K562 (cell line): Measurements from ENCODE around the gene RSPH6A. TPM values are rescaled to one million over a fixed set of nuclear protein-coding genes. Genes with fewer than 3 reads are reported as not detected.
A peak's percentile ranks its signal among the peaks of the same experiment; 100 is the strongest.

Source experiments
- CEBPG ChIP-seq, 3 experiments: fragments of 200-800 bp in 1 of 3; sonication (Bioruptor generic) in 1 of 3; sonication (generic) in 1 of 3; formaldehyde crosslinking in 1 of 3; IDR thresholded peaks in 2 of 3; conservative IDR thresholded peaks in 1 of 3; 2 replicates each; pipeline versions ENCODE4 v1.6.1 to v1.8.0; 2016 to 2022; ENCODE audit warnings: missing compliant biosample characterization in 2 of 3, missing genetic modification characterization in 2 of 3, mild to moderate bottlenecking in 1 of 3, missing genetic modification reagents in 1 of 3
- KAT7 ChIP-seq: sonication (generic); formaldehyde crosslinking; IDR thresholded peaks from 2 replicates; pipeline ENCODE4 v1.8.0; 2022; ENCODE audit warnings: missing genetic modification reagents, mild to moderate bottlenecking, borderline replicate concordance
- NFE2L1 ChIP-seq: fragments of 450-650 bp; IDR thresholded peaks from 2 replicates; pipeline ENCODE4 v1.6.1; 2016; ENCODE audit warnings: missing genetic modification characterization, low read depth, mild to moderate bottlenecking, missing compliant biosample characterization, moderate library complexity, borderline replicate concordance
- STAT5A ChIP-seq: IDR thresholded peaks from 2 replicates; pipeline ENCODE4 v1.6.1; 2012; ENCODE audit warnings: low read length, inconsistent platforms, borderline replicate concordance
- polyA plus RNA-seq, 8 experiments: library from polyadenylated mRNA; depleted of rRNA in 4 of 8; stranded (reverse) in 5 of 8; unstranded in 3 of 8; fragments of >200 nt; fragmentation: Nextera tagmentation in 2 of 8; fragmentation: Illumina TruSeq in 1 of 8; extraction: Ambion mirVana in 2 of 8; extraction: Trizol in 1 of 8; gene quantifications; 2 replicates each; pipeline versions ENCODE4 v1.2.1 to v1.2.3, GENCODE V29; 2011 to 2014; ENCODE audit warnings: inconsistent platforms in 1 of 8, missing spikeins in 1 of 8
- total RNA-seq, 7 experiments: library from RNA; depleted of rRNA in 6 of 7; stranded (reverse); fragments of >200 nt in 6 of 7; fragmentation: Illumina TruSeq in 2 of 7; extraction: Trizol in 2 of 7; gene quantifications; 2 replicates each; pipeline versions ENCODE4 v1.2.1 to v1.2.3, GENCODE V29; 2011 to 2021; ENCODE audit warnings: low replicate concordance in 1 of 7
- TF ChIP-seq, protein P1 (sequence below): sonication (generic); formaldehyde crosslinking; IDR thresholded peaks from 2 replicates; pipeline ENCODE4 v1.8.0; 2022; ENCODE audit warnings: mild to moderate bottlenecking, missing genetic modification reagents, borderline replicate concordance
- TF ChIP-seq, protein P2 (sequence below), 2 experiments: fragments of 450-650 bp; formaldehyde crosslinking in 1 of 2; IDR thresholded peaks; 2 replicates each; pipeline versions ENCODE4 v1.4.0 to v1.6.1; 2014 to 2020; ENCODE audit warnings: mild to moderate bottlenecking in 2 of 2, borderline replicate concordance in 1 of 2, low read depth in 1 of 2
- TF ChIP-seq, protein P3 (sequence below): sonication (generic); formaldehyde crosslinking; IDR thresholded peaks from 2 replicates; pipeline ENCODE4 v1.8.1; 2023; ENCODE audit warnings: mild to moderate bottlenecking, missing genetic modification reagents

The RSPH6A gene
- total and polyA plus RNA-seq, 9 of the 15 experiments (the other 6 are each of a cell fraction or from before 2014, with no cell fraction given): 0.03 to 0.15 (median 0.07) TPM; not detected in 5

DNA sequence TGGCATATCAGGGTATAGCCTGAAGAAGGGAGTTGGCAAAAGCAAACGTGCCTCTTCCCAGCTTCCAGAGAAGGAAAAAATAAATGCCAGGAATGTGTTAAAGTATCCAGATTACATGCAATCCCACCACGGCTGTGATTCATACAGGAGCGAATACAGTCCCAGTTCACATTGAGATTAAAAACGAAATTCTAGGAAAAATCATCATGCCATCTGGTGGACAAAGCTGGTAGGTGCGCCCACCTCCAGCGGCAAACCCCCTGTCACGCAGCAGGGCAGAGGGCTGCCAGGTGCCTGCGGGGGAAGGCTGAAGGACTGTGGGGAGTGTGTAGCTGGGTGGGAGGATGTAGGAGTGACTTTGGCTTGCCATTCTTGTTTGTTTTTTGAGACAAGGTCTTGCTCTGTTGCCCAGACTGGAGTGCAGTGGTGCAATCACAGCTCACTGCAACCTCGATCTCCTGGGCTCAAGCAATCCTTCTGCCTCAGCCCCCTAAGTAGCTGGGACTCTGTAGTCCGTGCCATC lies 16.1 kb downstream of the RSPH6A start (continued):
- TF ChIP-seq CEBPG (CRISPR knock-in tag; IDR thresholded peaks at IDR 0.05) (no peak), CEBPG (tag; conservative IDR thresholded peaks at IDR 0.05 in 1 of 2, IDR thresholded peaks at IDR 0.05 in 1 of 2) (0 out of 4 replicates have a peak, but pooled peaks of 1 of the 2 experiments have one; percentile 45), NFE2L1 (tag) (no peak), STAT5A (peak; percentile 38; the same call in 1 of the 2 replicates), KAT7 (CRISPR knock-in tag) (no peak)
- TF ChIP-seq, protein P1, sequence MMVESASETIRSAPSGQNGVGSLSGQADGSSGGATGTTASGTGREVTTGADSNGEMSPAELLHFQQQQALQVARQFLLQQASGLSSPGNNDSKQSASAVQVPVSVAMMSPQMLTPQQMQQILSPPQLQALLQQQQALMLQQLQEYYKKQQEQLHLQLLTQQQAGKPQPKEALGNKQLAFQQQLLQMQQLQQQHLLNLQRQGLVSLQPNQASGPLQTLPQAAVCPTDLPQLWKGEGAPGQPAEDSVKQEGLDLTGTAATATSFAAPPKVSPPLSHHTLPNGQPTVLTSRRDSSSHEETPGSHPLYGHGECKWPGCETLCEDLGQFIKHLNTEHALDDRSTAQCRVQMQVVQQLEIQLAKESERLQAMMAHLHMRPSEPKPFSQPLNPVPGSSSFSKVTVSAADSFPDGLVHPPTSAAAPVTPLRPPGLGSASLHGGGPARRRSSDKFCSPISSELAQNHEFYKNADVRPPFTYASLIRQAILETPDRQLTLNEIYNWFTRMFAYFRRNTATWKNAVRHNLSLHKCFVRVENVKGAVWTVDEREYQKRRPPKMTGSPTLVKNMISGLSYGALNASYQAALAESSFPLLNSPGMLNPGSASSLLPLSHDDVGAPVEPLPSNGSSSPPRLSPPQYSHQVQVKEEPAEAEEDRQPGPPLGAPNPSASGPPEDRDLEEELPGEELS (CRISPR knock-in tag): no peak
- TF ChIP-seq, protein P2, sequence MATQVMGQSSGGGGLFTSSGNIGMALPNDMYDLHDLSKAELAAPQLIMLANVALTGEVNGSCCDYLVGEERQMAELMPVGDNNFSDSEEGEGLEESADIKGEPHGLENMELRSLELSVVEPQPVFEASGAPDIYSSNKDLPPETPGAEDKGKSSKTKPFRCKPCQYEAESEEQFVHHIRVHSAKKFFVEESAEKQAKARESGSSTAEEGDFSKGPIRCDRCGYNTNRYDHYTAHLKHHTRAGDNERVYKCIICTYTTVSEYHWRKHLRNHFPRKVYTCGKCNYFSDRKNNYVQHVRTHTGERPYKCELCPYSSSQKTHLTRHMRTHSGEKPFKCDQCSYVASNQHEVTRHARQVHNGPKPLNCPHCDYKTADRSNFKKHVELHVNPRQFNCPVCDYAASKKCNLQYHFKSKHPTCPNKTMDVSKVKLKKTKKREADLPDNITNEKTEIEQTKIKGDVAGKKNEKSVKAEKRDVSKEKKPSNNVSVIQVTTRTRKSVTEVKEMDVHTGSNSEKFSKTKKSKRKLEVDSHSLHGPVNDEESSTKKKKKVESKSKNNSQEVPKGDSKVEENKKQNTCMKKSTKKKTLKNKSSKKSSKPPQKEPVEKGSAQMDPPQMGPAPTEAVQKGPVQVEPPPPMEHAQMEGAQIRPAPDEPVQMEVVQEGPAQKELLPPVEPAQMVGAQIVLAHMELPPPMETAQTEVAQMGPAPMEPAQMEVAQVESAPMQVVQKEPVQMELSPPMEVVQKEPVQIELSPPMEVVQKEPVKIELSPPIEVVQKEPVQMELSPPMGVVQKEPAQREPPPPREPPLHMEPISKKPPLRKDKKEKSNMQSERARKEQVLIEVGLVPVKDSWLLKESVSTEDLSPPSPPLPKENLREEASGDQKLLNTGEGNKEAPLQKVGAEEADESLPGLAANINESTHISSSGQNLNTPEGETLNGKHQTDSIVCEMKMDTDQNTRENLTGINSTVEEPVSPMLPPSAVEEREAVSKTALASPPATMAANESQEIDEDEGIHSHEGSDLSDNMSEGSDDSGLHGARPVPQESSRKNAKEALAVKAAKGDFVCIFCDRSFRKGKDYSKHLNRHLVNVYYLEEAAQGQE (IDR thresholded peaks at IDR 0.05; ENCODE audit: borderline replicate concordance): peak; percentile 50; the same call in 1 of the 2 replicates
- TF ChIP-seq, protein P2 (CRISPR knock-in tag; IDR thresholded peaks at IDR 0.05; ENCODE audit: low read depth): no peak
- TF ChIP-seq, protein P3, sequence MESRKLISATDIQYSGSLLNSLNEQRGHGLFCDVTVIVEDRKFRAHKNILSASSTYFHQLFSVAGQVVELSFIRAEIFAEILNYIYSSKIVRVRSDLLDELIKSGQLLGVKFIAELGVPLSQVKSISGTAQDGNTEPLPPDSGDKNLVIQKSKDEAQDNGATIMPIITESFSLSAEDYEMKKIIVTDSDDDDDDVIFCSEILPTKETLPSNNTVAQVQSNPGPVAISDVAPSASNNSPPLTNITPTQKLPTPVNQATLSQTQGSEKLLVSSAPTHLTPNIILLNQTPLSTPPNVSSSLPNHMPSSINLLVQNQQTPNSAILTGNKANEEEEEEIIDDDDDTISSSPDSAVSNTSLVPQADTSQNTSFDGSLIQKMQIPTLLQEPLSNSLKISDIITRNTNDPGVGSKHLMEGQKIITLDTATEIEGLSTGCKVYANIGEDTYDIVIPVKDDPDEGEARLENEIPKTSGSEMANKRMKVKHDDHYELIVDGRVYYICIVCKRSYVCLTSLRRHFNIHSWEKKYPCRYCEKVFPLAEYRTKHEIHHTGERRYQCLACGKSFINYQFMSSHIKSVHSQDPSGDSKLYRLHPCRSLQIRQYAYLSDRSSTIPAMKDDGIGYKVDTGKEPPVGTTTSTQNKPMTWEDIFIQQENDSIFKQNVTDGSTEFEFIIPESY: no peak
